ENCODE results near the gene CYP26B1.

Gene CYP26B1

DNA sequence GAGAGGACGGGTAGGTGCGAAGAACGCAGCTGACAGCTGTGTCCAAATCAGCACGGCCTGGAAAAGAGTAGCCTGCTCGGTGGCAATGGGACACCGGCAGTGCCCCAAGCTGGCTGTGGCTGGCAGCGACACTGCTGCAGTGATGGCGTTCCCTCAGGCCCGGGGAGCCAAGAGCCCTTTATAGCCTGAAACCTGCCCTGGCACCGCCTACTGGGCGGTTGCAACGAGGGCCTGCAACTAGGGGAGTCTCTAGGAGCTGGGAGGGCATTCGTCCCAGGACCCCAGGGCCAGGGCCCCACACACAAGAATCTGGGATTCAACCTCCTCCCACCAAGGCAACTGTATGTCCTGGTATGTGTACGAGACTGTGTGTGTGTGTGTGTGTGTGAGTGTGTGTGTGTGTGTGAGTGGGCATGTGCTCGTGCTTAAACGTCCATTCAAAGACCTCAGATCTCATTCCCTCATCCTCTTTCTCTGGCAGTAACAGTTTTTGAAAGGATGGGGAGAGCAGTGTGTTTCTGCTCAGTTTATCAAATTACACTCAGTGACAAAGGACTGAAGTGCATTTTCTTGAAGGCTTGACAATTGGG lies 6.8 kb upstream of the CYP26B1 start:
- no peak for DNase-seq (ENCODE audit: low read depth, low spot score)

DNA sequence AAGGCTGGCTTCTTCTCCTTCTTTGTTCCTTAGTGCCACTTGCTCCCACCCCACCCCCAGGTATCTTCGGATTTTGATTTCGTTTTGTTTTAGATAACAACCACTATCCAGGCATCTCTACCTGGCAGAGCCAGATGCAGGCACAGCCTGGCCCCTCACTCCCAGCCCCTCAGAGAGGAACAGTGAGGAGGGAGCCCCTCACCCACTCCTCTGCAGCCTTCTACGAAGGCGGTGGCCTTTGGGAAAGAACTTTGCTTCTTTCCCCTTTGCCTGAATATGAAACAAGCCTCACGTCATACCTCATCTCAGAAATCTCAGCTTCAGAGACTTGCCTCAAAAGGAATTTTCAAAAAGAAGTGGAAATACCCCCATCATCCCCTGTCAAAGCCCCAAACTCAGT lies 6.3 kb upstream of the CYP26B1 start:
- DNase-seq (ENCODE audit: low read depth, low spot score), result no peak

DNA sequence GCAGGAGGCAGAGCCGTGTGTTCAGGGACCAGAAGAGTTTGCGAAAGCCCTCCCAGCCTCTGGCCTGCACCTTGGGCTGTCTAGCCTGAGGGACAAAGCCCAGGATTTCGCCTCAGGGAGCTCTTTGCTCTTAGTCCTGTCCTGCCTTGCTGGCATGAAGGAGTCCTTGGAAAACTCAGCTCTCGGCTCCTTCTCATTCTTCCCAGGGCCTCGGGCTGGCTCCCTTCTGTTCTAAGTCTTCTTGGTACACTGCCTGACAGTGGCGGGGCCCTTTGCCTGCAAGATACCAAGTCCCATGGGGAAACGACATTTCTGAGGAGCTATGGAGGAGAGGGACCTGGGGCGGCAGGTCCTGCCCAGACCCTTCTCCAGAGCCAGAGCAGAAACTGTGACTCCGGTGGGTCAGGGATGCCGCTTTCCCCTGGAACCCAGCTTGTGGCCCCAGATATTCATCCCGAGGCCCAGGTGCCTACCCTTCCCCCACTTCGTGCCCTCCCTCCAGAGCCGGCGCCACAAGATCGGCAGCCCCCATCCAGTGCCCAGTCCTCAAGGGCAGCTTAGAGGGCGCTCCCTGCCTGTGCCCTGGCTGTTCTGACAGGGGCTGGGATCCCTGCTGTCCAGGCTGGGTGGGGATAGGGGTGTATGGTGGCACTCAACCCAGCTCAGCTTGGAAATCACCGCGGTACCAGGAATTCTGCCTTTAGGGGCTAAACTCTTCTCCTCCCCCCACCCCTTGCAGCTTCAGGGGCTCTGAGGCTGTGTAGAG lies 5.5 kb upstream of the CYP26B1 start:
- DNase-seq (ENCODE audit: low read depth, low spot score), result no peak

- no peak for DNase-seq (ENCODE audit: low read depth, low spot score)
Observed at GRCh38 chr2:72150861-72151356, 3.2 kb upstream of the CYP26B1 start.

DNA sequence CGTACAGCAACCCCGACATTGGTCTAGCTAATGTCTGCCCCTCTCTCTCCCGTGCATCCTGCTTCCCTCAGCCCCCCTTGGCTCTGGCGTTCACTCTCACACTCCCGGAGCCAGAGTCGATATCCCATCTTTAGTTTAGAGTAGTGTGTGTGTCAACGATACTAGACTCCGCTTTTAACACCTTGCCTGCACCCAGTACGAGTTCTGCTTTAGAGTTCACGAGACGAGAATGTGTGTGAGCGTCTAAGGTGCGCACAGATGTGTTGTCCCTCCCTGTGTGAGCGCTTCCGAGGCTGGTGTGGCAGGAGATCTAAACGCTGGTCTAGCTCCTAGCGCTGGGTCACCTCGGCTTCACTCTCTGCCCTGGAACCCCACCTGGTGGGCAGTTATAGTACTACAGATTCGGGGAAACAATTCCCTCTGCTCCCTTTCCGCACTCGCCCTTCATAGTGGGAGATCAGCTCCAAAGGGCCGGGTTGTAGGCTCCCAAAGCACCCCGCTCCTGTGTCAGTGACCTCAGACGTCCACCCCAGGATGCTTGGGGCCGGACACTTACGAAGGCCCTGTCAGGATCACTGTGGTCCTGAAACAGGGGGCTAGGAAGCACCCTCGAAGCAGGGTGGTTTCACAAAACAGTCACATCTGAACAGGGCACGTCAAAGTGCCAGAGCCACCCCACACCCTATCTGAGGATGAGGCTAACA lies 2.6 kb upstream of the CYP26B1 start:
- DNase-seq (ENCODE audit: low read depth, low spot score), result peak; percentile 41

GRCh38 chr2:72149556-72150156 lies 2.0 kb upstream of the CYP26B1 start:
- no peak for DNase-seq (ENCODE audit: low read depth, low spot score)

DNA sequence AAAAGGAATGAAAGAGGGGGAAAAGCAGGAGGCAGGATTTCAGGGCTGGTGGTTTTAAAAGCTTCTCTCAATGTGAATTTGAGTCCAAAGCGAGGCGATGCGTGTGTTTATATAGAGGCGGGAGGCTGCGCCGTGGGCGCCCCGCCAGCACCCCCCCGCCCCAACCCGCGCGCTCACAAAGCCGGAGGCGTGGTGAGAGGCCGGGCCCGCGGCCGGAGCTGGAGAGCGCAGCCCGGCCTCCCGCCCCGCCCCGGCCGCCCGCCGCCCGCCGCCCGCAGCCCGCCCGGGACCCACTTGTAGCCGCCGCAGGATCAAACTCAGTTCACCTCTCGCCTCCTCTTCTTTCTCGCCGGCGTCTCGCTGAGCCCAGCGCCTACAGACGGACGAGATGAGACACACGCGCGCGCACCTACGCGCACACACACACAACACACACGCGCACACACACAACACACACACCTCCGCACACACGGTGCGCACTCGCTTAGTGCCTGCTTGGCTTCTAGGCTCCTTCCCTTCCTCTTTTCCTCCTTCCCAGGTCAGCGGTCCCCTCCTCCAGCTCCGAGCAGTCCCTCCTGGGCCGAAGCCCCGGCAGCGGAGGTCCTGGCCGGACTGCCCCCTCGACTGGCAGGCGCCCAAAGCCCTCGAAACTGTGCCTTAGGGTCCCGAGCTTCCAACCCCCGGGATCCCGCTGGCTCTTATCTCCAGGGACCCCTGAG lies 1.3 kb upstream of the CYP26B1 start:
- no peak for DNase-seq (ENCODE audit: low read depth, low spot score)

DNA sequence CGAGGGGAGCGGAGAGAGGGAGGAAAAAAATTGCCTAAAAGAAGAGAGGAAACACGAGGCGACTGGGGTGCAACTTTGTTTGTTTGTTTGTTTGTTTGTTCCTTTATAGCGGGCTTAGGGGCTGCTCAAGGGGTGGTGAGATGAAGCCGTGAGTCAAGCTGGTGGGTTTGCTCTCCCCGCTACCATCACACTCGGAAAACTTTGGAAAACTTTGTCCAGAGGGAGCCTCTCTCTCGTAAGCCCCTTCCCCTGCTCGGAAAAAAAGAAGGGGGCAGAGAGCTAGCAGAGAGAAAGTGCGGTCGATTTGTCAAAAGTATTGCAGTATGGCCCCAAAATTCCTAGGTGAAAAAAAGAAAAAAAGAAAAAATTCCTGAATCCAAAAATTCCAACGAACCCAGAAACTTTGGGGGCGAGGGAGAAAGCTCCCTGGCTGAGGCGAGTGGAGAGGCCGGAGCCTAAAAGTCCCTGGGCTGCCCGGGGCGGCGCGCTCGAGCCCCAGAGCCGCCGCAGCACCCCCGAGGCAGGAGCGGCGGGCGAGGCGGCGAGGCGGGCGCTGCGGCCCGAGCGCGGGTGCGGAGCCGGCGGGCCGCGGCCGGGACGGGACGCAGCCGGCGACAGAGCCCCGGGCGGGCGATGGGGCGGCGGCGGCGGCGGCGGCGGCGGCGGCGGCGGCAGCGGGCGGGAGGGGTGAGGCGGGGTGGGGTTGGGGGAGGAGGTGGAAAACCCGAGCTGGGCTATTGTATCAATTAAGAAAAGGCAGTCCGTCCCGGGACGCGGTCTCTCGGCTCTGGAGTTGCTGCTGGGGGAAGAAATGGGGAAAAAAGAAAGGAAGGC lies 558 bp upstream of the CYP26B1 start:
- no peak for DNase-seq (ENCODE audit: low read depth, low spot score)

DNA sequence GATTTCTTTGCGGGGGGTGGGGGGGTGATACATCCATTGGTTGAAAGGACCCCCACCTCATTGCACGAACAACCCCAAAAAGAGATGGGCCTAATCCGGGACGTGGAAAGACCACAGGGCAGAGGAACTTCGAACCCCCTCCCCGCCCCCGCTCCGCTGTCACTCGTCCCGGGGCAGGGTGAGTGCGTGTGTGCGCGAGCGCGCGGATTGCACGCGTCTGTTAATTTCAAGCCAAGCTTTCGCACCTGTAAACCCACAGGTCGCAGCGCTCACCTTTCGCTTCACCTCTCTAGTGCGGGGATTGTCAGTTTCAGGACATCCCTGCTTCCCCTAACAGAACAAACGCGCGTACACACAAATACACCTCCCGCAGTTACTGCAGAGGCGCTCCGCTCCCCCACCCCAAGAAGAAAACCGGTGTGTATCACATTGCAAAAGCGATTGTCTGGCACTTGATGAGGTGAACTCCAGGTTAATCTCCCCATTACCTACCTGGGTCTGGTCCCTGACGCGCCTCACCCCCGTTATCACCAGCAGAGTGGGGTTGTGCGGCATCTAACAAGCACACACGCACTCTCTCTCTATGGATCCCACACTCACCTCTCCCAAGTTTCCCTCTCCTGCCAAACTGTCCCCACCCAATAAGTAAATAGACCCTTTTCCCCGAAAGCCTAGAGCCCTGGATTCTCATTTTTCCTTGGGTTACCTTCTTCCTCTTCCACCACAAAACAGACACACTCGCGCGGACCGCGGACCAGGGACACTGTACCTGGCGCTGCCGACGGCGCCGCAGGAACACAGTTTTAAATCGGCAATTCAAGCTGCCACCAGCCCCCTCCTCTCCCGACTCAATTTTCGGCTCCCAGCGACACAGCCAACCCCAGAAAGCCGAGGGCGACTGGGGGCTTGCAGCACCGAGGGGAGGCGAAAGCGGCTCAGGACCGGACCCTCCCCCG lies 1.0 kb downstream of the CYP26B1 start:
- no peak for DNase-seq (ENCODE audit: low read depth, low spot score)

DNA sequence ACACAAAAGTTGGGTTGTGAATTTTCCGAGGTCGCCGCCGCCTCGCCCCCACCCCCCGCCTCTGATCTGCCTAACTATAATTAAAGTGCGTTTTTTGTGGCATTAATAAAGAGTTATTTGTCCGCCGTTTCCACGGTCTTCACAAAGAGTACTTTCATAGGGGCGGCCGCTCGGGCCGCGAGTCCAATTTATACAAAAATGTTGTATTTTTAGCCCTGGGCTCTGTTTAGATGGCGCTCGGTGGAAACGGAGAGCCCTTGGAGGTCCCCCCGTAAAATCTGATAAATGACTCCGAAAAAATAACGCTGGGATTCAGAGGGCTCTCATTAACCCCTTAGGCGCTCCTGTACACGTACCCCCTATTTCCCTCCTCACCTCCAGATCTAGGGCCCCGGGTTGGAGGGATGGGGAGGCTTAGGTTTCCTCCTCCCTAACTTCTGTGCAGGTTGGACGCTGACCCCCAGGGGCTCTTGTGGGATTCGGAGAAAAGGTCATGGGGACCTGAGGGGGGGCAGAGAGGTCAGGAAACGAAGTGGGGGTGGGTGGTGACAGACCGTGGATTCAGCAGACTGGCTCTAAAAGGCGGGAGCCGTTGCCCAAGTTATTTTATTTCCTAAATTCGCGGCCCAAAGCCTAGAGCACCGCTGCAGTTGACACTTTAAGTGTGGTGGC lies 1.9 kb downstream of the CYP26B1 start:
- no peak for DNase-seq (ENCODE audit: low read depth, low spot score)

DNA sequence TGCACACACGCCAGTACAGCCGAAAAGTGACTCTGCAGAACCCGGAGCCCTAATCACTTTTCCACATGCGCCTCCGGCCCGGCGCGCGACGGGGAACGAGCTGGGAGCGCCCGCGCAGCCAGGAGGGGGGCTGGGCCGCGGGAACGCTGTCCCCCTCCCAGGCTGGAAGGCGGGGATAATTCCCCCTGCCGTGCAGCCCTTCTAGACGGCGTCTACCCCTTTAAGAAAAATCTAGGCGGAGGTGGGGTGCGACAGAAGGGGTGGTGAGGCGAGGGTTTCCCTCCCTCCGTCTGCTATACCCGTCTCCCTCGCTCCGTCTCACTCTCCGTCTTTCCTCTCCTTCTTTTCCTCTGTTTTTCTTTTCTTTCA lies 2.4 kb downstream of the CYP26B1 start:
- no peak for DNase-seq (ENCODE audit: low read depth, low spot score)

- DNase-seq (ENCODE audit: low read depth, low spot score), result no peak
Observed at GRCh38 chr2:72144632-72145288, 2.9 kb downstream of the CYP26B1 start.

DNA sequence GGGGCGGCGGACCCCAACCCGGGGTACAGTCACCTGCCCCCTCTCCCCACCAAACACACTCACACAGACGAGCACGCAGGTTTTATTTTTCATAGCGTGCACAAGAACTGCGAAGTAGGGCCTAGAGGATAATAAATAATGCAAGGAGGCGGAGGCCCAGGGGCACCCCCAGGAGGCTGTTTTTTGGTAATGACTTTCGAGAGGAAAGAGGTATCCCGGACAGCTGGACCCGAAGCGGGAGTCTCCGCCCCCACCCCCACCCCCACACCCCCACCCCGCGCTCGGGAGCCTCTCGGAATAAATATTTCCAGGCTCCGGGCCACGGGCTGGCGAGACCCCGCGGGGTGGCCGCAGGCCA lies 3.4 kb downstream of the CYP26B1 start:
- no peak for DNase-seq (ENCODE audit: low read depth, low spot score)

DNA sequence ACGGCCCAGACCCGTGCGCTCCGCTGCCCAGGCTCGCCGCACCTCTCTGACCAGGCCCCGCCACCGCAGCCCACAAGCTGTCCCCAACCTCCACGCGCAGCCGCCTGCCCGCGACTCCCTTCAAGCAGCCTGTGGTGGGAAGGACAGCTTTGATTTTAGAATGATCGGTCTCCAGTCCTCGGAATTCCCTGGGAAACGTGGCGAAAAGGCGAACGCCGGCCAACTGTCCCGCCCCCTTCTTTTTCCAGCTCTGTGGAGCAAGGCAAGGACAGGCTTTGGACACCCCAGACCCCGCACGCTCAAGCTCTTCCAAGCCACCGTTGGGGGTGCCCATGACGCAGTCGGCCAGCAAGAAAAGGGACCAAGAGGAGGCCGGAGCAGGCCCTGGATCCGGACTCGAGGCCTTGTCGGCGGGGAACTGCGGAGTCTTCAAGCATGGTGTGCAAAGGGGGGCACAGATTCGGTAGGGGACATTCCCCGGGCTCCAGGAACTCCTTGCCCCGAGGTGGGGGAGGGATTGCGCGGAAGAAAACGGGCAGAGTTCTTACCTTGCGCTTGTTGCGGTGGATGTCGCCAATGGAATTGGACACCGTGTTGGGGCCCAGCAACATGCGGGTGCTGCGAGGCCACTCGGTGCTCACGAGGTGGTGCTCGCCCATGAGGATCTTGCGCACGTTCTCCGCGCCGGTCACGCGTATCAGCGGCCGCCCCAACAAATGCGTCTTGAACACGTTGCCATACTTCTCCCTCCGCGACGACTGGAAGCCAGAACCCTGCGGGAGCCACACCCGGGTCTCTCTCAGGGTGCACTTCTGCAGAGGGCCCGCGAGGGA lies 4.0 kb downstream of the CYP26B1 start:
- DNase-seq (ENCODE audit: low read depth, low spot score), result no peak

DNA sequence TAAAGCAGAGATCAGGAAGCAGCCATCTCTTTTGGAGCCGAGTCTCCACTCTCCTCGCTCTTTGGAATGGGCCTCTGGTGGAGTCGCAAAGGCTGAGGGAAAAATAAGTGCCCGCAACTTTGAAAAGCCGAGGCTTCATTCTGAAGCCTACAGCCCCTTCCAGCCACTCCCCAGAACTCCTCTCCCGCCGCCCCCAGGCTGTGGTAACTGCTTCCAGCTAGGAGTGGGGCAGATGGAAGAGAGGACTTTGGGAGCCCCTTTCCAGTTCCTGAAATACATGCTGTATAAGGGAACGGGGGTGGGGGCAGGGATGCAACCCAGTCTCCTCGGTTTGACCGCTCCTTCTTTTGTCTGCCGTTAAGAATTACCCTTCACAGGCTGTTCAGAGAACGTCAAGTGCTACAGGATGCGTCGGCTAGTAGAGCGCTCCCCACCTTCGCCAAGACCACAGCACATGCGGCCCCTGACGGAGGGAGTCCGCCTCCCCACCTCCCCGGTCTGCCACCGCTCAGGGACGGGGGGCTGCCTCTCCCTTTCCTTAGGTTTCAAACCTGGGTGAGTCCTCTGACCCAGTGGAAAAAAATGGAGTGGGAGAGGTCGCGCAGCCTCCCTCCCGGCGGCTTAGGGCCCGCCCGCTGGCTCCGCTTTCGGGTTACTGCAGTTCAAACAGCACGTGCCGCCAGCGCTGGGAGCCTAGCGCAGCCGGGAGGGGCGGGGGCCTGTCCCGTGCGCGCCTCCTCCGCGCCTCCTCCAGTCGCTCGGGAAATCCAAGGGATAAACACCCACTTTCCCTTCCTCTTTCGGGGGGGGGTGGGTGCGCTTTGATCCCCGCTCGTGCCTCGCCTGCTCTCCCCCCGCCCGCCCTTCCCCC lies 4.9 kb downstream of the CYP26B1 start:
- no peak for DNase-seq (ENCODE audit: low read depth, low spot score)

DNA sequence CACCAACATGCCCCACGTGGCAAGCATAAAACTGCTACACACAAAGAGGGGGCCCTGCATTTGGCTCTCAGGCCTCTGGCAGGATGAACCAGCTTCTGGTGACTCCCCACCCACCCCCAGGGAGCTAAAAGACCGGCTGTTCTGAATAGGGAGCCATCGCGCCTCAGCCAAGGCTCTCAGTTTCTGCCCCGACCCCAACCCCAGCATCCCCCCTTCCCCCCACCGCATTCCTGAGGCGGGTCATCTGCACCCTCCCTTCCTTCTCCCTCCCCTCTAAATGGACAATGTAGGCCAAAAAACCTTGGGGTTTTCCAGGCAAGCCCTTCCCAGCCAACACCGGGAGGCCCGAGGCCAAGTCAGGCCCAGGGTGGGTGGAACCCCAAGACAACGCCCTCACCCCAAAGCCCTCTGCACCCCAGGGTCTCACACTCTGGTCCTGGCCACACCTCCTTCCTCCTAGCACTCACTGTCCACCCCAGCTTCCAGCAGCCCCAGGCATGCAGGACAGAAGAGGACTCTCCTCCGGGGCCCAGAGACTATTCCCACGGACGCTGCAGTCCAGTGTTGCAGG lies 5.7 kb downstream of the CYP26B1 start:
- DNase-seq (ENCODE audit: low read depth, low spot score), result no peak
